Activated CD8-positive, alpha-beta T cell treated with anti-CD3 and anti-CD28 coated beads, Interleukin-2, amount 10 ng/mL, durations not matched to agents 7 days and 5 days (primary cell): Measurements from ENCODE around the gene SLC33A1. TPM values are rescaled to one million over a fixed set of nuclear protein-coding genes. Genes with fewer than 3 reads are reported as not detected.
"Not testable (repeated sequence)": the region's sequence is repeated elsewhere in the genome, so short reads cannot be mapped to it uniquely, and the experiment has no call there.

Source experiments
- ATAC-seq: fragments of 150-1000 bp; cut with Tn5 transposase; one replicate; pipeline ENCODE4 v1.10.0; 2021; ENCODE audit warnings: moderate library complexity
- CTCF ChIA-PET: fragments of 350-600 bp; sonication (Branson Sonifier 250); formaldehyde crosslinking; loops from one replicate; lab custom pipeline; 2021; ENCODE audit warnings: antibody characterized with exemption; lab: Charles Lee
- POLR2A ChIA-PET: fragments of 350-600 bp; sonication (Branson Sonifier 250); formaldehyde crosslinking; loops from one replicate; lab custom pipeline; 2021; ENCODE audit warnings: antibody characterized with exemption; lab: Charles Lee
- DNase-seq: peaks from one replicate; pipeline ENCODE4 v3.0.0-alpha.2; 2020
- H3K27ac Mint-ChIP-seq: one replicate; pipeline ENCODE4 v1.8.0; 2021; ENCODE audit warnings: mild to moderate bottlenecking, mixed read lengths
- H3K27me3 Mint-ChIP-seq: one replicate; pipeline ENCODE4 v1.8.0; 2021; ENCODE audit warnings: low read depth, mixed read lengths
- H3K36me3 Mint-ChIP-seq: one replicate; pipeline ENCODE4 v1.8.0; 2021; ENCODE audit warnings: low read depth, mixed read lengths
- H3K4me1 Mint-ChIP-seq: one replicate; pipeline ENCODE4 v1.8.0; 2021; ENCODE audit warnings: low read depth, mixed read lengths
- H3K4me3 Mint-ChIP-seq: one replicate; pipeline ENCODE4 v1.8.0; 2021; ENCODE audit warnings: mild to moderate bottlenecking, mixed read lengths
- H3K9me3 Mint-ChIP-seq: one replicate; pipeline ENCODE4 v1.8.0; 2022; ENCODE audit warnings: mixed read lengths; ENCODE audit not compliant: insufficient read depth
- total RNA-seq, 2 experiments: library from RNA; stranded (reverse); gene quantifications; one replicate each; pipeline ENCODE4 v1.2.3, GENCODE V29; 2021

SLC33A1 gene
- total RNA-seq, 2 experiments from 2014 or later, result 20.0 to 20.2 TPM

- peaks cover 3% of the 10 kb centered on the region for H3K36me3 Mint-ChIP-seq
- ATAC-seq (no peak), DNase-seq (no peak)
- H3K4me1 Mint-ChIP-seq, result peaks cover 36% of the 10 kb centered on the region
- no peaks in the 10 kb centered on the region for H3K9me3 Mint-ChIP-seq
- no peak overlapping the region for H3K4me3 Mint-ChIP-seq
- peak overlapping the region; percentile 89 for H3K27ac Mint-ChIP-seq
- POLR2A ChIA-PET, result interaction anchor here (0.7 to 1.0 kb wide), 2 partner anchors 8 kb away, joined by 4 read pairs; no protein-coding TSS in a partner anchor
- no peaks in the 10 kb centered on the region for H3K27me3 Mint-ChIP-seq
- CTCF ChIA-PET, result interaction anchor here (0.8 to 3.3 kb wide), 4 partner anchors 8 to 56 kb away, joined by 4 to 25 read pairs (median 4); partner anchors contain the start of genes C3orf33 and GMPS
Measured at GRCh38 chr3:155861476-155862183, 7.4 kb upstream of the SLC33A1 start.

DNA sequence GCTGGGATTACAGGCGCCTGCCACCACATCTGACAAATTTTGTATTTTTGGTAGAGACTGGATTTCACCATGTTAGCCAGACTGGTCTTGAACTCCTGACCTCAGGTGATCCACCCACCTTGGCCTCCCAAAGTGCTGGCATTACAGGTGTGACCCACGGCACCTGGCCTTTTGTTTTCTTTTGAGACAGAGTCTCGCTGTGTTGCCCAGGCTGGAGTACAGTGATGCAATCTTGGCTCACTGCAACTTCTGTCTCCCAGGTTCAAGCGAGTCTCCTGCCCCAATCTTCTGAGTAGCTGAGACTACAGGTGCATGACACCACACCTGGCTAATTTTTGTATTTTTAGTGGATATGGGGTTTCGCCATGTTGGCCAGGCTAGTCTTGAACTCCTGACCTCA lies 6.2 kb upstream of the SLC33A1 start:
- CTCF ChIA-PET, result interaction anchor here (3.3 kb wide), 1 partner anchor 55 kb away, joined by 25 read pairs; the partner anchor contains the start of gene C3orf33
- DNase-seq, H3K36me3 Mint-ChIP-seq, ATAC-seq, POLR2A ChIA-PET, H3K9me3 Mint-ChIP-seq, H3K27me3 Mint-ChIP-seq, H3K4me3 Mint-ChIP-seq, H3K27ac Mint-ChIP-seq: not testable (repeated sequence)
- peaks cover 36% of the 10 kb centered on the region for H3K4me1 Mint-ChIP-seq

DNA sequence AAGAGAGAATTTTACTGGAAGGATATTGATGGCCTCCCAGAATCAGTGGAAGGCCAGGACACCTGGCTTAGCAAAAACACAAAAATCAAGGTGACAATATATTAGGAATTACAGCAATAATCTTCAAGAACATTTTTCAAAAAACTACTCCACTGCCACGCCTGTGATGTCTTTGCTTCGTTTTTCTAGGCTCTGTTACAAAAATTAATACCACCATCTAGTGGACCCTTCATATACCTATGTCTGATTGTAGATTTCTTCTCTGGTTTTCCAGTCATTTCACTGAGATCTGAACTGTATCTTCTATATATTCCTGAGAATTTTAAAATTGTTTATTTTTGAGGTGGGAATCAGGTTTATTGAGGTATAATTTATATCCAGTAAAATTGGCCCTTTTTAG lies 5.6 kb upstream of the SLC33A1 start:
- ATAC-seq (peak; percentile 38), DNase-seq (no peak)
- ChIA-PET CTCF (interaction anchor here (3.3 kb wide), 1 partner anchor 54 kb away, joined by 25 read pairs; the partner anchor contains the start of gene C3orf33), POLR2A (no interaction called here)
- Mint-ChIP-seq H3K4me3 (no peak overlapping the region), H3K9me3 (no peaks in the 10 kb centered on the region), H3K4me1 (peaks cover 37% of the 10 kb centered on the region), H3K27me3 (no peaks in the 10 kb centered on the region), H3K27ac (no peak overlapping the region), H3K36me3 (peaks cover 4% of the 10 kb centered on the region)

DNA sequence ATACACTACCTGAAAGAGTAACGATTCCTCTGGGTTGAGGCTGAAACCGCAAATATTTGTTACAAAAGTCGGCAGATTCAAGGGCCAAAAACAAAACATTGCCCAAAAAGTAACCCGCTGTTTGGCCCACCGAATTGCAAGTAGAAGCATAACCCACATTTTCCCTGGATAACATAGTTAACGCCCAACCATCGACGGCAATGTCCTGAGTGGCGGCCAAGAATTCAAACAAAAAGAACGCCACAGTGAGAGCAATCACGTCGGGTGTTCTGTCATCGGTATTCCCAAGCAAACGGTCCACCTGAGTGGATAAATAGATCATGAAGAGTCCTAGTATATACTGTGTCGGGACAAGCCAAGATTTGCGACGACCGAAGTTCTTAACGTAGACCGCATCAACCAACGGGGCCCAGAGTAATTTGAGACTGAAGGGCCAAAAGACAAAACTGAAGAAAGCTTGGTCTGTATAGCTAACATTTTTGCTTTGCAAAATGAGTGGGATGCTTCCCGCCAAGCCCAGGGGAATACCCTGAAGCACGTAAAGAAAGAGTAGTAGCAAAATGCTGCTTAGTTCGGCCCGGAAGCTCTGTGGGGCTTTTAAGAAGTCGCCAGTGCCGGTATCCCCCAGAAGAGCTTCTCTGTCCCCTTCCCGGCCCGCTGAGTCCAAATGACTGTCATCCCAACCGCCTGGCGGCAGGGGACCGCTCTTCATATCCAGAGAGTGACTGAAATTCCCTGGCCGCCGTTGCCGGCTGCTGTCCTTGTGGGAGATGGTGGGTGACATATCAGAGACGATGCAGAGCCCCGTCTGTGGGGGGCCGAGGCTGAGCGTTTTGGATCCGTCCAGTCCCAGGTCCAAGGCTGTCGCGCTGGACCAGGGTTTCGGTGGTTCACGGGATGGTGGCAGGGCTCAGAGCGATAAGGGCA lies 750 bp downstream of the SLC33A1 start:
- ChIA-PET CTCF (interaction anchor here (1.1 to 4.6 kb wide), 5 partner anchors 9 to 48 kb away, joined by 3 to 53 read pairs (median 4); partner anchors contain the start of genes C3orf33 and GMPS), POLR2A (interaction anchor here (0.9 to 4.6 kb wide), 10 partner anchors 8 to 822 kb away, joined by 3 to 63 read pairs (median 4); partner anchors contain the start of genes C3orf33 and GMPS)
- no peaks in the 10 kb centered on the region for H3K9me3 Mint-ChIP-seq
- H3K4me1 Mint-ChIP-seq, result peaks cover 35% of the 10 kb centered on the region
- ATAC-seq (peak; percentile 2), DNase-seq (peak; percentile 47)
- H3K4me3 Mint-ChIP-seq, result peak overlapping the region; percentile 91
- H3K36me3 Mint-ChIP-seq, result peaks cover 37% of the 10 kb centered on the region
- H3K27me3 Mint-ChIP-seq, result no peaks in the 10 kb centered on the region
- peak overlapping the region; percentile 99 for H3K27ac Mint-ChIP-seq

- no peak for ATAC-seq
- H3K4me1 Mint-ChIP-seq, result peaks cover 41% of the 10 kb centered on the region
Measured at GRCh38 chr3:155852341-155852740, 1.9 kb downstream of the SLC33A1 start.

DNA sequence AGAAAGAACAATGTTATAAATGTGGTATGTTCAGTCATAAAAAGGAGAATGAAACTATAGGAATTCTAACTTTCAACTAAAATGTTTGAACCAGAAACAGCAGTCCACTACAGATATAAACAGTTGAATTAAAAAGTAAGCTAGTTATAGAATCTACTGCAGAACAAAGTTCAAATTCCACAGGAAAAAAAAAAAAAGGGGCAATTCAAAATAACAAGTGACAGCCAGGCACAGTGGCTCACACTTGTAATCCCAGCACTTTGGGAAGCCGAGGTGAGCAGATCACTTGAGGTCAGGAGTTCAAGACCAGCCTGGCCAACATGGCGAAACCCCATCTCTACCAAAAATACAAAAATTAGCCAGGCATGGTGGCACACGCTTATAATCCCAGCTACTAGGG lies 4.8 kb downstream of the SLC33A1 start:
- DNase-seq, ATAC-seq, H3K27ac Mint-ChIP-seq, H3K9me3 Mint-ChIP-seq, H3K27me3 Mint-ChIP-seq: not testable (repeated sequence)
- Mint-ChIP-seq H3K4me3 (peak overlapping the region; percentile 12), H3K4me1 (peaks cover 45% of the 10 kb centered on the region), H3K36me3 (peaks cover 47% of the 10 kb centered on the region)
- ChIA-PET POLR2A (interaction anchor here (0.6 to 1.0 kb wide), 2 partner anchors 21 to 22 kb away, joined by 3 read pairs; partner anchors contain the start of gene GMPS), CTCF (interaction anchor here (2.1 kb wide), 1 partner anchor 43 kb away, joined by 5 read pairs; the partner anchor contains the start of gene C3orf33)

More at GRCh38 chr3:155852341-155852740, 1.9 kb downstream of the SLC33A1 start:
- POLR2A ChIA-PET, result interaction anchor here (4.6 kb wide), 1 partner anchor 19 kb away, joined by 63 read pairs; the partner anchor contains the start of gene GMPS
- peaks cover 42% of the 10 kb centered on the region for H3K36me3 Mint-ChIP-seq
- peak overlapping the region; percentile 91 for H3K4me3 Mint-ChIP-seq
- DNase-seq, result no peak
- no peaks in the 10 kb centered on the region for H3K27me3 Mint-ChIP-seq
- H3K9me3 Mint-ChIP-seq, result no peaks in the 10 kb centered on the region
- H3K27ac Mint-ChIP-seq, result peak overlapping the region; percentile 99
- CTCF ChIA-PET, result interaction anchor here (0.7 to 4.6 kb wide), 5 partner anchors 10 to 47 kb away, joined by 3 to 53 read pairs (median 4); partner anchors contain the start of genes C3orf33 and GMPS

DNA sequence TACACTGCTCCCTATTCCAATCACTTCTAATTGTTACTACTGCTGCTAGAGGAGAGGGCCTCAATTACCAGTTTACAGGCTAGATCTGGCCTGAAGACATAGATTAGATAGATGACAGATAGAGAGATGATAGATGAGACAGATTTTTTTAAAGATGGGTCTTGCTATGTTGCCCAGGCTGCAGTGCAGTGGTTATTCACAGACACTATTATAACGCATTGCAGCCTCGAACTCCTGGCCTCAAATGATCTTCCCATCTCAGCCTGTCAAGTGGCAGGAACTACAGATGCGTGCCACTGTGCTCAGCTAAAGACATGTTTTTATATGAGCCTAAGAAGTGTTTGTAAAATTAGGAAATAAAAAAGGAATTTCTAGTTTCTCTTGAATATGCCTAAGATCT lies 6.2 kb downstream of the SLC33A1 start:
- H3K27me3 Mint-ChIP-seq, result no peaks in the 10 kb centered on the region
- H3K4me1 Mint-ChIP-seq, result peaks cover 48% of the 10 kb centered on the region
- H3K27ac Mint-ChIP-seq, result no peak overlapping the region
- ChIA-PET CTCF (interaction anchor here (2.1 kb wide), 1 partner anchor 42 kb away, joined by 5 read pairs; the partner anchor contains the start of gene C3orf33), POLR2A (no interaction called here)
- no peaks in the 10 kb centered on the region for H3K9me3 Mint-ChIP-seq
- peaks cover 41% of the 10 kb centered on the region for H3K36me3 Mint-ChIP-seq
- ATAC-seq (no peak), DNase-seq (no peak)
- no peak overlapping the region for H3K4me3 Mint-ChIP-seq

- POLR2A ChIA-PET, result no interaction called here
- H3K9me3 Mint-ChIP-seq, result no peaks in the 10 kb centered on the region
- ATAC-seq (no peak), DNase-seq (no peak)
- CTCF ChIA-PET, result interaction anchor here (1.2 kb wide), 1 partner anchor 40 kb away, joined by 5 read pairs; the partner anchor contains the start of gene C3orf33
- H3K27ac Mint-ChIP-seq, result no peak overlapping the region
- H3K36me3 Mint-ChIP-seq, result peaks cover 26% of the 10 kb centered on the region
- H3K4me3 Mint-ChIP-seq, result no peak overlapping the region
- H3K4me1 Mint-ChIP-seq, result peaks cover 32% of the 10 kb centered on the region
- H3K27me3 Mint-ChIP-seq, result no peaks in the 10 kb centered on the region
Measured at GRCh38 chr3:155846119-155846518, 8.1 kb downstream of the SLC33A1 start.

GRCh38 chr3:155843569-155843968 lies 10.7 kb downstream of the SLC33A1 start:
- Mint-ChIP-seq H3K36me3 (peaks cover 15% of the 10 kb centered on the region), H3K4me1 (peaks cover 19% of the 10 kb centered on the region), H3K27me3 (no peaks in the 10 kb centered on the region), H3K27ac (no peak overlapping the region), H3K9me3 (no peaks in the 10 kb centered on the region), H3K4me3 (no peak overlapping the region)
- ATAC-seq (no peak), DNase-seq (no peak)
- POLR2A ChIA-PET, result no interaction called here
- CTCF ChIA-PET, result interaction anchor here (1.4 kb wide), 1 partner anchor 37 kb away, joined by 13 read pairs; the partner anchor contains the start of gene C3orf33

- Mint-ChIP-seq H3K36me3 (peaks cover 26% of the 10 kb centered on the region), H3K27ac (peak overlapping the region; percentile 21), H3K27me3 (no peaks in the 10 kb centered on the region), H3K9me3 (no peaks in the 10 kb centered on the region), H3K4me1 (peaks cover 6% of the 10 kb centered on the region), H3K4me3 (no peak overlapping the region)
- CTCF ChIA-PET, result interaction anchor here (1.5 to 2.0 kb wide), 2 partner anchors 29 to 34 kb away, joined by 3 to 14 read pairs; partner anchors contain the start of gene C3orf33
- no peak for ATAC-seq
- POLR2A ChIA-PET, result interaction anchor here (1.1 to 1.2 kb wide), 2 partner anchors 18 to 30 kb away, joined by 3 read pairs; partner anchors contain the start of gene C3orf33
- no peak for DNase-seq
Measured at GRCh38 chr3:155835341-155836071, 18.7 kb downstream of the SLC33A1 start.
